GM06990 (cell line): Measurements from ENCODE around the gene PPY.
"Not testable (repeated sequence)": the region's sequence is repeated elsewhere in the genome, so short reads cannot be mapped to it uniquely, and the experiment has no call there.

Experiments used
- DNase-seq: peaks from one replicate; pipeline ENCODE4 v3.0.0-alpha.2; 2011; ENCODE audit not compliant: insufficient read length; ENCODE audit errors: extremely low read depth
- H3K27me3 ChIP-seq: replicated peaks from 2 replicates; pipeline ENCODE4 v1.6.0; 2011; ENCODE audit warnings: low read length; ENCODE audit not compliant: control insufficient read depth, insufficient read depth
- H3K36me3 ChIP-seq: 2 replicates; pipeline ENCODE4 v1.5.1; 2011; ENCODE audit warnings: low read length; ENCODE audit not compliant: control insufficient read depth, insufficient read depth
- H3K4me3 ChIP-seq: replicated peaks from 2 replicates; pipeline ENCODE4 v1.5.1; 2011; ENCODE audit warnings: low read depth, mild to moderate bottlenecking, control low read depth, low read length
- TF ChIP-seq, protein P1 (sequence below): IDR thresholded peaks from 2 replicates; pipeline ENCODE4 v1.5.1; 2011; ENCODE audit warnings: low read length, control low read depth, mild to moderate bottlenecking, inconsistent platforms; ENCODE audit not compliant: insufficient read depth, poor library complexity, severe bottlenecking

Gene PPY

DNA sequence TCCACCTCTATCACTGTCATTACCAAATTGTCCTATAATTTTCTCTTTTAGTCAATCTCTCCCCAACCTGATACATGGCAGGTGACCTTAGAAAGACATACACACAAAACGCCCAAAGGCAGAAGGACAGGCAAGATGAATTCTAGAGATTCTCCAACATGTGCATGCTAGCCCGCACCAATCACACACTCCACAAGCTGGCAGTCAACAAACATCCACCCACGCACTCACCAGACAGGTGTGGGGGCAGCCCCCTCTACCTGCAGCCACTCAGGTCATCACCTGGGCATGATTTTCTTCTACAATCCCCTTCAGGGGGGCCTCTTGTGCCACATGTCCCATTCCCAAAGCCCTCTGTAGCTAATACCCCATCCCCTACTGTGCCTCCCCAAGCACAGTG is 44.4 kb downstream of the PPY start:
- Histone ChIP-seq H3K4me3 (no peak overlapping the region), H3K27me3 (peaks cover 2% of the 10 kb centered on the region)
- TF ChIP-seq, protein P1, sequence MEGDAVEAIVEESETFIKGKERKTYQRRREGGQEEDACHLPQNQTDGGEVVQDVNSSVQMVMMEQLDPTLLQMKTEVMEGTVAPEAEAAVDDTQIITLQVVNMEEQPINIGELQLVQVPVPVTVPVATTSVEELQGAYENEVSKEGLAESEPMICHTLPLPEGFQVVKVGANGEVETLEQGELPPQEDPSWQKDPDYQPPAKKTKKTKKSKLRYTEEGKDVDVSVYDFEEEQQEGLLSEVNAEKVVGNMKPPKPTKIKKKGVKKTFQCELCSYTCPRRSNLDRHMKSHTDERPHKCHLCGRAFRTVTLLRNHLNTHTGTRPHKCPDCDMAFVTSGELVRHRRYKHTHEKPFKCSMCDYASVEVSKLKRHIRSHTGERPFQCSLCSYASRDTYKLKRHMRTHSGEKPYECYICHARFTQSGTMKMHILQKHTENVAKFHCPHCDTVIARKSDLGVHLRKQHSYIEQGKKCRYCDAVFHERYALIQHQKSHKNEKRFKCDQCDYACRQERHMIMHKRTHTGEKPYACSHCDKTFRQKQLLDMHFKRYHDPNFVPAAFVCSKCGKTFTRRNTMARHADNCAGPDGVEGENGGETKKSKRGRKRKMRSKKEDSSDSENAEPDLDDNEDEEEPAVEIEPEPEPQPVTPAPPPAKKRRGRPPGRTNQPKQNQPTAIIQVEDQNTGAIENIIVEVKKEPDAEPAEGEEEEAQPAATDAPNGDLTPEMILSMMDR, result no peak

GRCh38 chr17:43894494-43894893 is 47.8 kb downstream of the PPY start:
- DNase-seq, H3K27me3 ChIP-seq, H3K36me3 ChIP-seq, H3K4me3 ChIP-seq: not testable (repeated sequence)

More for the DNA sequence above, 44.4 kb downstream of the PPY start:
- no peak for DNase-seq
- no peaks in the 10 kb centered on the region for H3K36me3 ChIP-seq

DNA sequence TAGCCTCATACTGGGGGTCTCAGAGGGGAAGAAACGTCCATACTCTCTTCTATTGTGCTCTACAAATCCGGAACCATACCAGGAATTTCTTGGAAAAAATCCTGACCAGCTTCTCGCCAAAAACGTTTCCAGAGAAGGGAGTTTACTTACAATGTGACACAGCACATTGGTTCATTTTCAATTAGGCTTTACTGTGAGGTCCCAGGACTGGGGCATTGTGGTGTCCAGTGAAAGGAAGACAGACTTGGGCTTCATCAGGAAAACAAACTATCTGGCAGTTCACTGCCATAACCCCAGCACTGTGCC is 49.7 kb downstream of the PPY start:
- Histone ChIP-seq H3K27me3 (peaks cover 2% of the 10 kb centered on the region), H3K36me3 (no peaks in the 10 kb centered on the region), H3K4me3 (no peak overlapping the region)
- TF ChIP-seq, protein P1, result no peak
- DNase-seq, result no peak

GRCh38 chr17:43891851-43892646 is 50.2 kb downstream of the PPY start:
- Histone ChIP-seq H3K4me3 (no peak overlapping the region), H3K36me3 (no peaks in the 10 kb centered on the region), H3K27me3 (peaks cover 2% of the 10 kb centered on the region)
- DNase-seq, result no peak
- TF ChIP-seq, protein P1, result no peak
